H1 (cell line): ENCODE measurements around the gene OR51E1. TPM values are rescaled to one million over a fixed set of nuclear protein-coding genes. Genes with fewer than 3 reads are reported as not detected.

Experiments
- CTCF ChIA-PET: fragments of 300-600 bp; sonication (Branson Sonifier 250); formaldehyde crosslinking; loops from one replicate; lab custom pipeline; 2021; ENCODE audit not compliant: partially characterized antibody; lab: Charles Lee
- POLR2A ChIA-PET: fragments of 300-600 bp; sonication (Branson Sonifier 250); formaldehyde crosslinking; loops from one replicate; lab custom pipeline; 2021; ENCODE audit warnings: inconsistent platforms; ENCODE audit not compliant: partially characterized antibody; lab: Charles Lee
- DNase-seq, 2 experiments: peaks; one replicate each; pipeline versions ENCODE4 v3.0.0 to v3.0.0-alpha.2; 2010 to 2022; ENCODE audit warnings: low spot score in 2 of 2, low read depth in 1 of 2, mixed read lengths in 1 of 2
- FAIRE-seq: peaks from 2 replicates; lab custom pipeline; 2011; peaks lifted over from hg19 to GRCh38; lab: Jason Lieb, UNC
- H2AFZ ChIP-seq: 2 replicates; pipeline ENCODE4 v1.8.1; 2012; ENCODE audit warnings: low read length, inconsistent platforms
- H2AK5ac ChIP-seq: 2 replicates; pipeline ENCODE4 v1.6.1; 2013; ENCODE audit warnings: low read depth, low read length
- H2BK120ac ChIP-seq: replicated peaks from 2 replicates; pipeline ENCODE3; 2013; ENCODE audit warnings: low read depth, low read length, inconsistent platforms
- H2BK12ac ChIP-seq: 2 replicates; pipeline ENCODE4 v1.6.1; 2013; ENCODE audit warnings: low read depth, low read length
- H2BK15ac ChIP-seq: 2 replicates; pipeline ENCODE4 v1.6.1; 2013; ENCODE audit warnings: low read length
- H2BK20ac ChIP-seq: 2 replicates; pipeline ENCODE4 v1.6.1; 2013; ENCODE audit warnings: low read length
- H2BK5ac ChIP-seq: 2 replicates; pipeline ENCODE4 v1.6.1; 2013; ENCODE audit warnings: low read depth, low read length
- H3K14ac ChIP-seq: 2 replicates; pipeline ENCODE4 v1.6.1; 2013; ENCODE audit warnings: inconsistent platforms; ENCODE audit not compliant: insufficient read length
- H3K18ac ChIP-seq: 2 replicates; pipeline ENCODE4 v1.6.1; 2013; ENCODE audit warnings: low read length; ENCODE audit errors: extremely low read depth
- H3K23ac ChIP-seq: 2 replicates; pipeline ENCODE4 v1.6.1; 2013; ENCODE audit warnings: inconsistent platforms; ENCODE audit not compliant: insufficient read length
- H3K23me2 ChIP-seq: 2 replicates; pipeline ENCODE4 v1.6.1; 2013; ENCODE audit warnings: low read depth, low read length
- H3K27ac ChIP-seq: 2 replicates; pipeline ENCODE4 v1.6.1; 2011; ENCODE audit warnings: low read depth, low read length, inconsistent platforms
- H3K27me3 ChIP-seq, 4 experiments: replicated peaks in 1 of 4; 1 replicate in 1 of 4; 2 replicates in 3 of 4; pipeline versions ENCODE4 v1.6.1 to v1.8.1; 2011 to 2013; ENCODE audit warnings: low read length in 3 of 4, mild to moderate bottlenecking in 3 of 4, inconsistent platforms in 2 of 4, mixed read lengths in 2 of 4, moderate library complexity in 1 of 4; ENCODE audit not compliant: control insufficient read depth in 3 of 4, insufficient read depth in 3 of 4; ENCODE audit errors: extremely low read depth in 1 of 4
- H3K36me3 ChIP-seq, 4 experiments: 2 replicates each; pipeline versions ENCODE4 v1.6.1 to v1.8.1; 2011 to 2013; ENCODE audit warnings: mild to moderate bottlenecking in 4 of 4, low read length in 3 of 4, moderate library complexity in 2 of 4, control low read depth in 1 of 4, inconsistent platforms in 1 of 4; ENCODE audit not compliant: insufficient read depth in 4 of 4, control insufficient read depth in 2 of 4
- H3K4ac ChIP-seq: replicated peaks from 2 replicates; pipeline ENCODE3; 2013; ENCODE audit warnings: low read length, low read depth, mixed read lengths, inconsistent platforms; ENCODE audit not compliant: insufficient read length
- H3K4me1 ChIP-seq, 4 experiments: replicated peaks in 1 of 4; 1 replicate in 1 of 4; 2 replicates in 3 of 4; pipeline versions ENCODE4 v1.6.1 to v1.8.1; 2011 to 2013; ENCODE audit warnings: low read length in 3 of 4, inconsistent platforms in 2 of 4, mixed read lengths in 1 of 4; ENCODE audit not compliant: insufficient read depth in 4 of 4, control insufficient read depth in 3 of 4
- H3K4me2 ChIP-seq, 2 experiments: 2 replicates each; pipeline versions ENCODE4 v1.6.1 to v1.8.1; 2011 to 2013; ENCODE audit warnings: low read depth in 2 of 2, low read length in 2 of 2, control low read depth in 1 of 2, inconsistent platforms in 1 of 2, mild to moderate bottlenecking in 1 of 2; ENCODE audit not compliant: insufficient read depth in 1 of 2
- H3K4me3 ChIP-seq, 4 experiments: fragments of 200-600, 300-600 bp in 1 of 4; sonication (generic), shearing (Covaris generic), sonication (Bioruptor Twin) in 1 of 4; 2 replicates each; pipeline versions ENCODE4 v1.5.1 to v1.8.1; 2011 to 2016; ENCODE audit warnings: low read length in 4 of 4, low read depth in 3 of 4, control low read depth in 2 of 4, inconsistent platforms in 2 of 4, mild to moderate bottlenecking in 2 of 4, mixed read lengths in 1 of 4, moderate library complexity in 1 of 4; ENCODE audit not compliant: insufficient read depth in 2 of 4; ENCODE audit errors: extremely low read depth in 1 of 4
- H3K56ac ChIP-seq: replicated peaks from 2 replicates; pipeline ENCODE3; 2013; ENCODE audit warnings: low read depth, mild to moderate bottlenecking, mixed read lengths, low read length, inconsistent platforms; ENCODE audit not compliant: insufficient read length
- H3K79me1 ChIP-seq: 2 replicates; pipeline ENCODE4 v1.6.1; 2013; ENCODE audit warnings: low read depth, low read length, control low read depth
- H3K79me2 ChIP-seq, 2 experiments: 2 replicates each; pipeline versions ENCODE4 v1.6.1 to v1.8.1; 2012 to 2013; ENCODE audit warnings: low read length in 2 of 2, mild to moderate bottlenecking in 2 of 2, inconsistent platforms in 1 of 2; ENCODE audit not compliant: insufficient read depth in 2 of 2, control insufficient read depth in 1 of 2
- H3K9ac ChIP-seq, 4 experiments: replicated peaks in 1 of 4; 1 replicate in 1 of 4; 2 replicates in 3 of 4; pipeline versions ENCODE4 v1.6.1 to v1.8.1; 2011 to 2013; ENCODE audit warnings: low read depth in 3 of 4, low read length in 3 of 4, control low read depth in 2 of 4, mild to moderate bottlenecking in 2 of 4, moderate library complexity in 2 of 4, inconsistent platforms in 1 of 4; ENCODE audit errors: extremely low read depth in 1 of 4
- H3K9me3 ChIP-seq, 2 experiments: 2 replicates each; pipeline versions ENCODE4 v1.6.1 to v1.8.1; 2012 to 2013; ENCODE audit warnings: mild to moderate bottlenecking in 2 of 2, moderate library complexity in 2 of 2, control low read depth in 1 of 2, inconsistent platforms in 1 of 2, low read depth in 1 of 2, low read length in 1 of 2, mixed read lengths in 1 of 2; ENCODE audit not compliant: insufficient read depth in 2 of 2
- H4K20me1 ChIP-seq, 2 experiments: replicated peaks in 1 of 2; 2 replicates each; pipeline versions ENCODE3 to v1.8.1; 2011 to 2013; ENCODE audit warnings: inconsistent platforms in 2 of 2, low read length in 2 of 2, mild to moderate bottlenecking in 1 of 2; ENCODE audit not compliant: insufficient read depth in 2 of 2, control insufficient read depth in 1 of 2
- H4K5ac ChIP-seq: 2 replicates; pipeline ENCODE4 v1.6.1; 2013; ENCODE audit warnings: low read length, low read depth, mixed read lengths, inconsistent platforms; ENCODE audit not compliant: insufficient read length
- H4K8ac ChIP-seq: 2 replicates; pipeline ENCODE4 v1.8.0; 2013; ENCODE audit warnings: mild to moderate bottlenecking, moderate library complexity, low read length, inconsistent platforms; ENCODE audit not compliant: insufficient read depth; ENCODE audit errors: extremely low read depth
- H4K91ac ChIP-seq: replicated peaks from 2 replicates; pipeline ENCODE3; 2013; ENCODE audit warnings: low read length, mixed read lengths, inconsistent platforms; ENCODE audit not compliant: insufficient read length
- EGR1 ChIP-seq: IDR thresholded peaks from 2 replicates; pipeline ENCODE4 v1.6.1; 2011; ENCODE audit warnings: low read depth, low read length, borderline replicate concordance
- EZH2 ChIP-seq: fragments of 200-600 bp; sonication (generic); IDR thresholded peaks from 2 replicates; pipeline ENCODE4 v1.7.1; 2012; ENCODE audit warnings: low read depth, mild to moderate bottlenecking, moderate library complexity, low read length, inconsistent platforms; ENCODE audit not compliant: severe bottlenecking
- HDAC2 ChIP-seq, 2 experiments: fragments of 300-600 bp in 1 of 2; sonication (generic) in 1 of 2; IDR thresholded peaks; 2 replicates each; pipeline ENCODE4 v1.6.1; 2011 to 2012; ENCODE audit warnings: low read depth in 2 of 2, low read length in 2 of 2, mild to moderate bottlenecking in 2 of 2, moderate library complexity in 2 of 2, borderline replicate concordance in 1 of 2, inconsistent platforms in 1 of 2
- SIX5 ChIP-seq: IDR thresholded peaks from 2 replicates; pipeline ENCODE4 v1.6.1; 2011; ENCODE audit warnings: mild to moderate bottlenecking, low read depth, low read length
- polyA plus RNA-seq, 7 experiments: library from polyadenylated mRNA; depleted of rRNA in 3 of 7; stranded (reverse) in 5 of 7; unstranded in 2 of 7; fragments of >200 nt in 5 of 7; fragments of 200-250 nt in 2 of 7; gene quantifications; 1 replicate in 5 of 7; 2 replicates in 1 of 7; 4 replicates in 1 of 7; pipeline versions ENCODE4 v1.2.1 to v1.2.3, GENCODE V29; 2011 to 2013; ENCODE audit warnings: missing spikeins in 2 of 7, mixed read lengths in 2 of 7
- total RNA-seq: library from RNA; stranded (reverse); fragmentation: NEBNext Ultra II Directional; extraction: Animal tissue kit (Norgen Biotek cat#: 25700); gene quantifications from 2 replicates; pipeline ENCODE4 v1.2.1, GENCODE V29; 2021

OR51E1 gene
- total and polyA plus RNA-seq, 2 of the 8 experiments (the other 6 are each of a cell fraction or from before 2014, with no cell fraction given), result not detected

GRCh38 chr11:4615856-4616444, 27.8 kb upstream of the OR51E1 start:
- Histone ChIP-seq H2BK12ac (no peak overlapping the region), H3K4ac (no peak overlapping the region), H3K79me1 (no peaks in the 10 kb centered on the region), H3K9me3 (no peaks in the 10 kb centered on the region), H3K56ac (no peak overlapping the region), H3K14ac (no peak overlapping the region), H3K23ac (no peak overlapping the region), H2AK5ac (no peak overlapping the region), H3K4me3 (no peak overlapping the region), H2BK15ac (no peak overlapping the region), H3K79me2 (no peaks in the 10 kb centered on the region), H4K8ac (no peak overlapping the region), H4K20me1 (no peaks in the 10 kb centered on the region), H4K5ac (no peak overlapping the region), H3K27me3 (no peaks in the 10 kb centered on the region), H2BK120ac (no peak overlapping the region), H2BK5ac (no peak overlapping the region), H3K4me1 (no peaks in the 10 kb centered on the region), H3K27ac (no peak overlapping the region), H3K23me2 (no peaks in the 10 kb centered on the region), H2AFZ (no peak overlapping the region), H4K91ac (no peak overlapping the region), H3K4me2 (no peak overlapping the region), H3K18ac (no peak overlapping the region), H3K36me3 (no peaks in the 10 kb centered on the region), H2BK20ac (no peak overlapping the region), H3K9ac (no peak overlapping the region)
- DNase-seq, result no peak
- CTCF ChIA-PET, result interaction anchor here (0.9 kb wide), 1 partner anchor 429 kb away, joined by 4 read pairs; no protein-coding TSS in a partner anchor
- no peak for FAIRE-seq
- TF ChIP-seq EZH2, result no peak
- TF ChIP-seq SIX5, result no peak
- no peak for TF ChIP-seq EGR1
- TF ChIP-seq HDAC2 (IDR thresholded peaks at IDR 0.05; ENCODE audit: borderline replicate concordance in 1 of 2, low read depth in 2 of 2, low read length in 2 of 2), result no peak
- POLR2A ChIA-PET, result interaction anchor here (1.3 kb wide), 1 partner anchor 8 kb away, joined by 3 read pairs; the partner anchor contains the start of gene TRIM68
